ENCODE measurements around the gene KCNIP1.

KCNIP1 gene

GRCh38 chr5:170701334-170701733 is 197.5 kb downstream of the KCNIP1 start:
- no peak for DNase-seq (ENCODE audit: low read depth in 3 of 3, low spot score in 1 of 3)

GRCh38 chr5:170704417-170705192 is 200.8 kb downstream of the KCNIP1 start:
- no peak for DNase-seq (ENCODE audit: low read depth in 3 of 3, low spot score in 1 of 3)

- no peak for DNase-seq (ENCODE audit: low read depth in 3 of 3, low spot score in 1 of 3)
Observed at GRCh38 chr5:170709640-170710039, 205.8 kb downstream of the KCNIP1 start.

- DNase-seq (ENCODE audit: low read depth in 3 of 3, low spot score in 1 of 3): no peak
Observed at GRCh38 chr5:170711300-170711699, 207.5 kb downstream of the KCNIP1 start.

- DNase-seq (ENCODE audit: low read depth in 3 of 3, low spot score in 1 of 3): no peak
Observed at GRCh38 chr5:170715141-170715540, 211.3 kb downstream of the KCNIP1 start.

- no peak for DNase-seq (ENCODE audit: low read depth in 3 of 3, low spot score in 1 of 3)
Observed at GRCh38 chr5:170716396-170716795, 212.6 kb downstream of the KCNIP1 start.

GRCh38 chr5:170719551-170719950 is 215.7 kb downstream of the KCNIP1 start:
- DNase-seq (ENCODE audit: low read depth in 3 of 3, low spot score in 1 of 3): no peak

GRCh38 chr5:170720179-170720578 is 216.4 kb downstream of the KCNIP1 start:
- DNase-seq (ENCODE audit: low read depth in 3 of 3, low spot score in 1 of 3): no peak

- no peak for DNase-seq (ENCODE audit: low read depth in 3 of 3, low spot score in 1 of 3)
Observed at GRCh38 chr5:170720984-170721383, 217.2 kb downstream of the KCNIP1 start.

GRCh38 chr5:170721681-170722080 is 217.9 kb downstream of the KCNIP1 start:
- no peak for DNase-seq (ENCODE audit: low read depth in 3 of 3, low spot score in 1 of 3)

- no peak for DNase-seq (ENCODE audit: low read depth in 3 of 3, low spot score in 1 of 3)
Observed at GRCh38 chr5:170722316-170722715, 218.5 kb downstream of the KCNIP1 start.

GRCh38 chr5:170731052-170731451 is 227.2 kb downstream of the KCNIP1 start:
- no peak for DNase-seq (ENCODE audit: low read depth in 3 of 3, low spot score in 1 of 3)

- no peak for DNase-seq (ENCODE audit: low read depth in 3 of 3, low spot score in 1 of 3)
Observed at GRCh38 chr5:170732685-170733084, 228.9 kb downstream of the KCNIP1 start.

- no peak for DNase-seq (ENCODE audit: low read depth in 3 of 3, low spot score in 1 of 3)
Observed at GRCh38 chr5:170736966-170737365, 233.1 kb downstream of the KCNIP1 start.

- DNase-seq (ENCODE audit: low read depth in 3 of 3, low spot score in 1 of 3): no peak
Observed at GRCh38 chr5:170737591-170737990, 233.8 kb downstream of the KCNIP1 start.

GRCh38 chr5:170738840-170739239 is 235.0 kb downstream of the KCNIP1 start:
- no peak for DNase-seq (ENCODE audit: low read depth in 3 of 3, low spot score in 1 of 3)

GRCh38 chr5:170739446-170739845 is 235.6 kb downstream of the KCNIP1 start:
- no peak for DNase-seq (ENCODE audit: low read depth in 3 of 3, low spot score in 1 of 3)

GRCh38 chr5:170740551-170741205 is 236.9 kb downstream of the KCNIP1 start:
- DNase-seq (ENCODE audit: low read depth in 3 of 3, low spot score in 1 of 3): no peak

- DNase-seq (ENCODE audit: low read depth in 3 of 3, low spot score in 1 of 3): no peak
Observed at GRCh38 chr5:170741801-170742200, 238.0 kb downstream of the KCNIP1 start.

GRCh38 chr5:170743876-170744212 is 240.0 kb downstream of the KCNIP1 start:
- DNase-seq (ENCODE audit: low read depth in 3 of 3, low spot score in 1 of 3): no peak

GRCh38 chr5:170745481-170746071 is 241.8 kb downstream of the KCNIP1 start:
- no peak for DNase-seq (ENCODE audit: low read depth in 3 of 3, low spot score in 1 of 3)

Measured in stimulated activated CD4-positive, alpha-beta T cell treated with anti-CD3 and anti-CD28 coated beads, TNF-alpha, amount 100 ng/mL, for 1 hour (primary cell).